K562 (cell line): ENCODE results near the gene BLTP2.
"Not testable (repeated sequence)": the region's sequence is repeated elsewhere in the genome, so short reads cannot be mapped to it uniquely, and the experiment has no call there.

Experiments used
- CCNT2 ChIP-seq: IDR thresholded peaks from 2 replicates; pipeline ENCODE4 v1.6.1; 2011; ENCODE audit warnings: borderline replicate concordance, low read depth, mild to moderate bottlenecking, moderate library complexity, mixed read lengths, low read length; ENCODE audit not compliant: insufficient read length; ENCODE audit errors: extremely low read depth
- CHD2 ChIP-seq: IDR thresholded peaks from 2 replicates; pipeline ENCODE4 v1.6.1; 2011; ENCODE audit warnings: low read depth, low read length
- CHD4 ChIP-seq: fragments of 200-600 bp; sonication (generic); IDR thresholded peaks from 3 replicates; pipeline ENCODE4 v1.6.1; 2012; ENCODE audit warnings: low read depth, mild to moderate bottlenecking, mixed read lengths, low read length, inconsistent platforms; ENCODE audit not compliant: insufficient read depth, insufficient replicate concordance, poor library complexity, severe bottlenecking
- EP300 ChIP-seq: IDR thresholded peaks from 2 replicates; pipeline ENCODE4 v1.6.1; 2012; ENCODE audit warnings: low read length, improper control_type of control experiment
- ETV5 ChIP-seq: sonication (generic); formaldehyde crosslinking; IDR thresholded peaks from 2 replicates; pipeline ENCODE4 v1.4.0; 2020; ENCODE audit warnings: low read depth, mild to moderate bottlenecking, missing genetic modification reagents
- FOXM1 ChIP-seq, 2 experiments: fragments of 450-650 bp in 1 of 2; sonication (generic) in 1 of 2; formaldehyde crosslinking in 1 of 2; IDR thresholded peaks; 2 replicates each; pipeline versions ENCODE4 v1.6.1 to v1.9.0; 2017 to 2022; ENCODE audit warnings: low read depth in 2 of 2, mild to moderate bottlenecking in 2 of 2, missing genetic modification reagents in 1 of 2, moderate library complexity in 1 of 2
- JUNB ChIP-seq: fragments of 450-650 bp; formaldehyde crosslinking; conservative IDR thresholded peaks from 2 replicates; pipeline ENCODE4 v1.4.0; 2020; ENCODE audit warnings: mild to moderate bottlenecking
- PHF21A ChIP-seq: fragments of 450-650 bp; IDR thresholded peaks from 2 replicates; pipeline ENCODE4 v1.6.1; 2017; ENCODE audit warnings: low read depth, borderline replicate concordance
- SREBF2 ChIP-seq: sonication (generic); formaldehyde crosslinking; IDR thresholded peaks from 2 replicates; pipeline ENCODE4 v1.4.0; 2020; ENCODE audit warnings: mild to moderate bottlenecking, missing genetic modification reagents
- ZNF324 ChIP-seq: fragments of 250-450 bp; sonication (Bioruptor Pico); IDR thresholded peaks from 2 replicates; pipeline ENCODE4 v1.4.0; 2020; ENCODE audit warnings: mild to moderate bottlenecking
- TF ChIP-seq, protein P1 (sequence below), 3 experiments: IDR thresholded peaks in 2 of 3; conservative IDR thresholded peaks in 1 of 3; 2 replicates each; pipeline ENCODE4 v1.5.1; 2011 to 2012; ENCODE audit warnings: low read length in 3 of 3, mild to moderate bottlenecking in 3 of 3, control low read depth in 2 of 3, improper control_type of control experiment in 1 of 3, inconsistent platforms in 1 of 3, low read depth in 1 of 3, mixed read lengths in 1 of 3, moderate library complexity in 1 of 3; ENCODE audit not compliant: insufficient read depth in 2 of 3

DNA sequence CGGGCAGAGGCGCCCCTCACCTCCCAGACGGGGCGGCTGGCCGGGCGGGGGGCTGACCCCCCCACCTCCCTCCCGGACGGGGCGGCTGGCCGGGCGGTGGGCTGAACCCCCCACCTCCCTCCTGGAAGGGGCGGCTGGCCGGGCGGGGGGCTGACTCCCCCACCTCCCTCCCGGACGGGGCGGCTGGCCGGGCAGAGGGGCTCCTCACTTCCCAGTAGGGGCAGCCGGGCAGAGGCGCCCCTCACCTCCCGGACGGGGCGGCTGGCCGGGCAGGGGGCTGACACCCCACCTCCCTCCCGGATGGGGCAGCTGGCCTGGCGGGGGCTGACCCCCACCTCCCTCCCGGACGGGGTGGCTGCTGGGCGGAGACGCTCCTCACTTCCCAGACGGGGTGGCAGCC is 40.9 kb downstream of the BLTP2 start:
- TF ChIP-seq JUNB (CRISPR knock-in tag); CHD4; ETV5 (CRISPR knock-in tag); PHF21A; ZNF324 (CRISPR knock-in tag); FOXM1 (IDR thresholded peaks at IDR 0.05; ENCODE audit: low read depth); FOXM1 (CRISPR knock-in tag; IDR thresholded peaks at IDR 0.05; ENCODE audit: low read depth); EP300; CCNT2; CHD2; SREBF2: not testable (repeated sequence)
- TF ChIP-seq, protein P1, sequence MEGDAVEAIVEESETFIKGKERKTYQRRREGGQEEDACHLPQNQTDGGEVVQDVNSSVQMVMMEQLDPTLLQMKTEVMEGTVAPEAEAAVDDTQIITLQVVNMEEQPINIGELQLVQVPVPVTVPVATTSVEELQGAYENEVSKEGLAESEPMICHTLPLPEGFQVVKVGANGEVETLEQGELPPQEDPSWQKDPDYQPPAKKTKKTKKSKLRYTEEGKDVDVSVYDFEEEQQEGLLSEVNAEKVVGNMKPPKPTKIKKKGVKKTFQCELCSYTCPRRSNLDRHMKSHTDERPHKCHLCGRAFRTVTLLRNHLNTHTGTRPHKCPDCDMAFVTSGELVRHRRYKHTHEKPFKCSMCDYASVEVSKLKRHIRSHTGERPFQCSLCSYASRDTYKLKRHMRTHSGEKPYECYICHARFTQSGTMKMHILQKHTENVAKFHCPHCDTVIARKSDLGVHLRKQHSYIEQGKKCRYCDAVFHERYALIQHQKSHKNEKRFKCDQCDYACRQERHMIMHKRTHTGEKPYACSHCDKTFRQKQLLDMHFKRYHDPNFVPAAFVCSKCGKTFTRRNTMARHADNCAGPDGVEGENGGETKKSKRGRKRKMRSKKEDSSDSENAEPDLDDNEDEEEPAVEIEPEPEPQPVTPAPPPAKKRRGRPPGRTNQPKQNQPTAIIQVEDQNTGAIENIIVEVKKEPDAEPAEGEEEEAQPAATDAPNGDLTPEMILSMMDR (IDR thresholded peaks at IDR 0.05 in 2 of 3, conservative IDR thresholded peaks at IDR 0.05 in 1 of 3; ENCODE audit: insufficient read depth in 2 of 3, low read depth in 1 of 3, low read length in 3 of 3), result not testable (repeated sequence)
